Mesendoderm (in vitro differentiated cells): ENCODE measurements around the gene IGDCC3.

ENCODE experiments used
- DNase-seq: peaks from one replicate; pipeline ENCODE4 v3.0.0; 2013
- H2AK5ac ChIP-seq: 2 replicates; pipeline ENCODE4 v1.6.1; 2013; ENCODE audit warnings: low read length, inconsistent platforms
- H2BK120ac ChIP-seq: 2 replicates; pipeline ENCODE4 v1.6.1; 2013; ENCODE audit warnings: low read depth, mild to moderate bottlenecking, low read length, moderate library complexity, mixed read lengths
- H2BK15ac ChIP-seq: replicated peaks from 2 replicates; pipeline ENCODE4 v1.6.1; 2013; ENCODE audit warnings: low read depth, mild to moderate bottlenecking, moderate library complexity
- H2BK5ac ChIP-seq: 2 replicates; pipeline ENCODE4 v1.6.1; 2013; ENCODE audit warnings: low read length, inconsistent platforms
- H3K18ac ChIP-seq: 2 replicates; pipeline ENCODE4 v1.6.1; 2013; ENCODE audit warnings: mild to moderate bottlenecking, low read length, mixed read lengths
- H3K23ac ChIP-seq: one replicate; pipeline ENCODE4 v1.6.1; 2013; ENCODE audit warnings: low read length
- H3K27ac ChIP-seq: 2 replicates; pipeline ENCODE4 v1.5.1; 2013; ENCODE audit warnings: low read depth, mild to moderate bottlenecking, inconsistent platforms, low read length, moderate library complexity
- H3K27me3 ChIP-seq: 2 replicates; pipeline ENCODE4 v1.6.1; 2013; ENCODE audit warnings: low read length, control low read depth, mild to moderate bottlenecking, inconsistent platforms; ENCODE audit not compliant: insufficient read depth, poor library complexity
- H3K36me3 ChIP-seq: 2 replicates; pipeline ENCODE4 v1.6.1; 2013; ENCODE audit warnings: low read length, inconsistent platforms; ENCODE audit not compliant: control insufficient read depth, insufficient read depth
- H3K4ac ChIP-seq: one replicate; pipeline ENCODE4 v1.6.1; 2013; ENCODE audit warnings: low read depth, mild to moderate bottlenecking, low read length, moderate library complexity
- H3K4me1 ChIP-seq: 2 replicates; pipeline ENCODE4 v1.6.1; 2013; ENCODE audit warnings: low read depth, low read length, inconsistent platforms; ENCODE audit not compliant: control insufficient read depth
- H3K4me2 ChIP-seq: 2 replicates; pipeline ENCODE4 v1.6.1; 2013; ENCODE audit warnings: low read length
- H3K4me3 ChIP-seq: 2 replicates; pipeline ENCODE4 v1.5.1; 2013; ENCODE audit warnings: mild to moderate bottlenecking, low read length
- H3K56ac ChIP-seq: one replicate; pipeline ENCODE4 v1.6.1; 2013; ENCODE audit warnings: low read length
- H3K79me1 ChIP-seq: 2 replicates; pipeline ENCODE4 v1.6.1; 2013; ENCODE audit warnings: low read length, inconsistent platforms
- H3K79me2 ChIP-seq: 2 replicates; pipeline ENCODE4 v1.6.1; 2013; ENCODE audit warnings: mild to moderate bottlenecking, low read length; ENCODE audit not compliant: control insufficient read depth, insufficient read depth
- H3K9ac ChIP-seq: 2 replicates; pipeline ENCODE4 v1.6.1; 2013; ENCODE audit warnings: low read length, inconsistent platforms
- H4K5ac ChIP-seq: one replicate; pipeline ENCODE4 v1.6.1; 2013; ENCODE audit warnings: low read length
- H4K8ac ChIP-seq: one replicate; pipeline ENCODE4 v1.6.1; 2013; ENCODE audit warnings: low read depth, mild to moderate bottlenecking, control low read depth, low read length, moderate library complexity
- WGBS: extraction: QIAGEN DNeasy Blood & Tissue Kit; methylation state at CpG from one replicate; pipeline ENCODE4 v1.1.7; 2013; ENCODE audit warnings: low lambda C conversion rate, missing lambda C conversion rate; ENCODE audit not compliant: insufficient coverage; ENCODE audit errors: extremely low coverage; 5-methylcytosine and 5-hydroxymethylcytosine counted together

Gene IGDCC3

DNA sequence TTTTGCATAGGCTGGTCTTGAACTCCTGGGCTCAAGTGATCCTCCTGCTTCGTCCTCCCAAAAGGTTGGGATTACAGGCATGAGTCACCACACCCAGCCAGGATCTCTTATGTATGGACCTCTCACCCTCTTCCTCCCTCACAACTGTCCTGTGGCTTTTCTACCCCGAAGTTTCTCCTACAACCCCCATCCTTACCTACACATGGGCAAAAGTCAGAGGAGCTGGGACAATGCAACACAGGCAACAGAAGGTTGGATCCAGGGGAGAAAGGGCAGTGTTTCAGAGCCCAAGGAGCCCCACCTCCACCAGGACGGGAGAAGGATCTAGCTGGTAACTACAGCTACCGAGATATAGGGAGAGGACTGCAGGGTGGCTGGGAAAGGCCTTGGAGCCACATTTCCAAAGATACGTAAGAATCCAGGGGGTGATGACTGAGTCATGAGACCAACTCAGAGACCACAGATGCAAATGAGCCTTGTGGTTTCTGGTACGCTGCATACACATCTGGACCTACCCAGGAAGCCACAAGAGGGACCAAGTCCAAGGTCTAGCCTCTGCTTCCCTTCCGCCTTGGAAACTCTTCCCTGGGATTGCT is 31.3 kb upstream of the IGDCC3 start:
- Histone ChIP-seq H2BK15ac (no peak overlapping the region), H3K18ac (no peak overlapping the region), H3K9ac (no peak overlapping the region), H3K4me3 (no peak overlapping the region), H3K79me2 (no peaks in the 10 kb centered on the region), H3K27ac (no peak overlapping the region), H3K23ac (no peak overlapping the region), H3K4me1 (peaks cover 3% of the 10 kb centered on the region), H3K79me1 (no peaks in the 10 kb centered on the region), H3K56ac (no peak overlapping the region), H4K5ac (no peak overlapping the region), H2BK120ac (no peak overlapping the region), H2BK5ac (no peak overlapping the region), H3K4ac (no peak overlapping the region), H3K27me3 (no peaks in the 10 kb centered on the region), H2AK5ac (no peak overlapping the region), H4K8ac (no peak overlapping the region), H3K36me3 (no peaks in the 10 kb centered on the region), H3K4me2 (no peak overlapping the region)
- no peak for DNase-seq
- no CpG with 5 or more reads among the region's 7 CpGs for WGBS

DNA sequence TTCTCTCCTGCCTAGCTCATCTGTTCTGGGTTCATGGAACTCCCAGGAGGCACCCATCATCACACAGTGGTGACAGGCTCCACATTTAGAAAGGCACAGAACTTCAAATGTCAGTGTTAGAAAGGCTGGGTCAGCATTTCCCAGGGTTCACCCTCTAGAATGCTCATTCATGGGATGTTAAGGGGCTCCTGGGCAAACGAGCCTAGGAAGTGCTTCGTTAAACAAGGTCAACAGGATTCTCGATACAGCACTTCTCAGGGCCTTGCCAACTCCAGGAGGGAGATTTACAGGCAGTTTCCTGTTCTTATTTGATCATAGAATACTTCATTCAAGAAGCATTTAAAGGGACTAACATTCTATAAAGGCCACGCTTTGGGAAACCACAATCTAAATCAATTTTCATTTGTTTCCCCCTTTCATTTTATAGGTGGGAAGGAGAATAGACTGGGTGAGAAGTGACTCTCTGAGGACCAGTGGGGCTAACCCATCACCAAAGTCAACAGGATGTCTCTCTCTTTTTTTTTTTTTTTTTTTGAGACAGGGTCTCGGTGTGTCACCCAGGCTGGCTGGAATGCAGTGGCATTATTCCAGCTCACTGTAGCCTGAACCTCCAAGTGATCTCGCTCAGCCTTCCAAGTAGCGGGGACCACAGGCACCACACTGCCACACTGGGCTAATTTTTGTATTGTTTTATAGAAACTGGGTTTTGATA is 30.7 kb upstream of the IGDCC3 start:
- H3K56ac ChIP-seq, result no peak overlapping the region
- H2BK15ac ChIP-seq, result no peak overlapping the region
- no peak overlapping the region for H2BK5ac ChIP-seq
- no peak overlapping the region for H3K4me3 ChIP-seq
- H2AK5ac ChIP-seq, result no peak overlapping the region
- H3K18ac ChIP-seq, result no peak overlapping the region
- H3K4me2 ChIP-seq, result no peak overlapping the region
- no peaks in the 10 kb centered on the region for H3K27me3 ChIP-seq
- H4K8ac ChIP-seq, result no peak overlapping the region
- H3K4ac ChIP-seq, result no peak overlapping the region
- H2BK120ac ChIP-seq, result no peak overlapping the region
- WGBS, result no CpG with 5 or more reads among the region's 7 CpGs
- H3K36me3 ChIP-seq, result no peaks in the 10 kb centered on the region
- H3K27ac ChIP-seq, result no peak overlapping the region
- no peaks in the 10 kb centered on the region for H3K79me1 ChIP-seq
- no peak for DNase-seq
- no peak overlapping the region for H3K9ac ChIP-seq
- H4K5ac ChIP-seq, result no peak overlapping the region
- H3K4me1 ChIP-seq, result peaks cover 6% of the 10 kb centered on the region
- H3K79me2 ChIP-seq, result no peaks in the 10 kb centered on the region
- H3K23ac ChIP-seq, result no peak overlapping the region

DNA sequence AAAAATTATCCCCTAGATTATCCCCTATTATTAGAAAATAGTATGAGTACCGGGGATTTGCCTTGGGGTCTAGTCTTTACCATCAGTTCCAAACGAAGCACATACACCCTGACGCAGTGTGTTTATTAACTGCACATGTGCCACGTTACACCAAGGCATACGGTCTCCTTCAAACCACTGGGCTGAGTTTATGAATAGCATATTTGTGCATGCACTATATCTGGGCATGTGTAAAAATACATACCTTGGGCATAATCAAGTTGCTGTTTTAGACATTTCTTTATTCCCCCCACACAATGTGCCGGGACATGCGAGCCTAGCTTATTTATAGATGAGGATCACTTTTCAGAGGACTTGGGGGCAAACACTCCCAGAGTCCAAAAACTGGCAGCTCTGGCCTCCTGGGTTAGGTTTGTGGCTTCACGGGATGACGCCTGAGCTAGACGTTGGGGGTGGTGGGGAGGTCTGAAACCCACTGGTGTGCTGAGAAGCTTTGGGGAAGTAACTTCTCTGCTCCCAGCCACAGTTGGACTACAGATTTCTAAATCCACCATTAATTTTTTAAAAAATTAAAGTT is 28.7 kb upstream of the IGDCC3 start:
- WGBS, result no CpG with 5 or more reads among the region's 10 CpGs
- Histone ChIP-seq H3K4ac (no peak overlapping the region), H3K4me2 (no peak overlapping the region), H3K4me3 (no peak overlapping the region), H2AK5ac (no peak overlapping the region), H3K9ac (no peak overlapping the region), H3K4me1 (peaks cover 6% of the 10 kb centered on the region), H2BK15ac (no peak overlapping the region), H4K8ac (no peak overlapping the region), H2BK5ac (no peak overlapping the region), H3K27me3 (no peaks in the 10 kb centered on the region), H3K79me1 (no peaks in the 10 kb centered on the region), H2BK120ac (no peak overlapping the region), H3K56ac (no peak overlapping the region), H4K5ac (no peak overlapping the region), H3K27ac (no peak overlapping the region), H3K79me2 (no peaks in the 10 kb centered on the region), H3K18ac (no peak overlapping the region), H3K36me3 (no peaks in the 10 kb centered on the region), H3K23ac (no peak overlapping the region)
- DNase-seq, result no peak

DNA sequence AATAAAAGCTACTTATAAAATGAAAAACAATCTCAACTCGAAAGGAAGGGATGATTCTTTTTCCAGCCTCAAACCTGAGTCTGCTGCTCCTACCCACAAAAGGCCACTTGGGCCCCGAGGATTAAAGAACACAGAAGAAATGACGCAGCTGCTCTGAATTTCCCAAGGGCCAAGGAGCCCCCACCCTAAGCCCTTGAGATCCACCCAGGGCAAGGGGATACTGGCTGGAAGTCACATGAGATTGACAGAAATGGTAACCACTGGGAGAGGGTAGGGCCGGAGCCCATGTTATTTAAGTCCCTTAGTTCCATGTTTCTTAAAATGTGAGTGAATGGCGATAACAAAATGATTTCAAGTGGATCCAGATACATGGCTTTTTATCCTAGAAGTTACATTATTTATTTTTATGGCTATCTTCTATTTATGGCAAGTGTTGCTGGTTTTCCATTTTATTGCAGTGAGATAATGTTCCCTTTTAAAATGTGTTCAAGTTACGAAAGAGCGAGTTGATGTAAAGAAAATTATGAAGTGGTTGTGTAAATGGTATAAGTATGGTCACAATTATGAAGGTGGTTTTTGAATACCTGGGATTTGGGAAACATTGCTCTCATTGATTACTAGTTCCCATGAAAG is 28.1 kb upstream of the IGDCC3 start:
- Histone ChIP-seq H3K27ac (no peak overlapping the region), H3K79me2 (no peaks in the 10 kb centered on the region), H2BK5ac (no peak overlapping the region), H4K5ac (no peak overlapping the region), H3K9ac (no peak overlapping the region), H2BK120ac (no peak overlapping the region), H2AK5ac (no peak overlapping the region), H3K18ac (no peak overlapping the region), H3K27me3 (no peaks in the 10 kb centered on the region), H3K4ac (no peak overlapping the region), H3K56ac (no peak overlapping the region), H3K23ac (no peak overlapping the region), H3K4me2 (no peak overlapping the region), H2BK15ac (no peak overlapping the region), H3K4me3 (no peak overlapping the region), H3K4me1 (peaks cover 7% of the 10 kb centered on the region), H3K36me3 (no peaks in the 10 kb centered on the region), H4K8ac (no peak overlapping the region), H3K79me1 (no peaks in the 10 kb centered on the region)
- no peak for DNase-seq
- WGBS, result 100% methylated on average over 2 of the region's 7 CpGs

DNA sequence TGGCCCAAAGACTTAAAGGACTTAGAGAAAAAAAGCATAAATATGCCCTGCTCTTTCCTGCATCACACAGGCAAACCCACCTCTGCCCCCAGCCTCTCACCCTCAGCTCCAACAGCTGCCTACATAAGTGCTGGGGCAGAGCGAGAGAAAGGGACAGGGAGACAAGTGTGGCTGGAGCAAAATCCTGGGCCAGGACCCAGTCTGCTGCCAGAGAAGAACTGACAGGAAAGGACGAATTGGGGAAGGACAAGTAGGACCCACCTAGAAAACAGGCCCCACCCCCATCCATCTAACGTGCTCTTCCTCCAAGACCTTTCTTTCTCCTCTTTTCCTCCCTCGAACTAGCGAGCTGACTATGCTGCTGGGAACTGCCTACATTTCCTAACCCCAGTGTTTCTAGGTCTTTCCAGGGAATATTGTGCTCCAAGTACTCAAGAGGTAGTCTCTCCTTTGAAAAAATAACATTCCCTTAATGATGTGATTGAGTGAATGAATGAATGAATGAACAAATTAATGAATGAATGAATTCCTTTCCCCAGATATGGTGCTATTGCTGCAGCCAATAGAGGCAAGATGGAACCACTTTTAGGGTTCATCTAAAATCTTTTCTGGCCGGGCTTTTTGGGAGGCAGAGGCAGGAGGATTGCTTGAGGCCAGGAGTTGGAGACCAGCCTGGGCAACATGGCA is 26.5 kb upstream of the IGDCC3 start:
- Histone ChIP-seq H3K79me2 (no peaks in the 10 kb centered on the region), H3K79me1 (no peaks in the 10 kb centered on the region), H3K4me1 (peaks cover 7% of the 10 kb centered on the region), H4K5ac (no peak overlapping the region), H3K27me3 (no peaks in the 10 kb centered on the region), H2AK5ac (no peak overlapping the region), H3K4ac (peak overlapping the region; percentile 19), H3K4me2 (no peak overlapping the region), H3K4me3 (no peak overlapping the region), H2BK5ac (no peak overlapping the region), H3K23ac (no peak overlapping the region), H3K9ac (peak overlapping the region; percentile 14), H3K27ac (no peak overlapping the region), H3K56ac (peak overlapping the region; percentile 38), H2BK120ac (no peak overlapping the region), H2BK15ac (no peak overlapping the region), H3K18ac (no peak overlapping the region), H3K36me3 (no peaks in the 10 kb centered on the region), H4K8ac (no peak overlapping the region)
- no CpG with 5 or more reads among the region's 6 CpGs for WGBS
- peak; percentile 62 for DNase-seq
